Mammary epithelial cell (primary cell): ENCODE results near the gene SRR.

Source experiments
- CTCF ChIP-seq, 2 donors: IDR thresholded peaks in 1 of 2; conservative IDR thresholded peaks in 1 of 2; 2 replicates each; pipeline ENCODE4 v1.5.1; 2011 to 2012; ENCODE audit warnings: inconsistent platforms in 2 of 2, low read length in 2 of 2, mild to moderate bottlenecking in 2 of 2, control low read depth in 1 of 2, low read depth in 1 of 2; ENCODE audit not compliant: insufficient read depth in 1 of 2; ENCODE audit errors: extremely low read depth in 1 of 2
- EZH2 ChIP-seq: IDR thresholded peaks from 2 replicates; pipeline ENCODE4 v1.6.1; 2012; ENCODE audit warnings: low read length, inconsistent platforms, borderline replicate concordance

- TF ChIP-seq CTCF (conservative IDR thresholded peaks at IDR 0.05 in 1 of 2, IDR thresholded peaks at IDR 0.05 in 1 of 2; ENCODE audit: extremely low read depth in 1 of 2, insufficient read depth in 1 of 2, low read depth in 1 of 2, low read length in 2 of 2) (no peak), EZH2 (no peak)
Observed at GRCh38 chr17:2370211-2370589, 66.5 kb downstream of the SRR start.
